B cell (primary cell): ENCODE data around the gene MGA. TPM values are rescaled to one million over a fixed set of nuclear protein-coding genes. Genes with fewer than 3 reads are reported as not detected.

ENCODE experiments used
- ATAC-seq: fragments of 200-7000 bp; cut with Tn5 transposase; one replicate; pipeline ENCODE4 v1.10.0; 2021; ENCODE audit warnings: low read depth, mild to moderate bottlenecking, moderate number of reproducible peaks, moderate library complexity
- CTCF ChIA-PET: fragments of 350-600 bp; sonication (Branson Sonifier 250); formaldehyde crosslinking; loops from one replicate; lab custom pipeline; 2021; ENCODE audit warnings: antibody characterized with exemption, inconsistent platforms; lab: Charles Lee
- POLR2A ChIA-PET: fragments of 350-600 bp; sonication (Branson Sonifier 250); formaldehyde crosslinking; loops from one replicate; lab custom pipeline; 2021; ENCODE audit warnings: antibody characterized with exemption; lab: Charles Lee
- DNase-seq: peaks from one replicate; pipeline ENCODE4 v3.0.0; 2013
- H2AFZ ChIP-seq: 2 replicates; pipeline ENCODE4 v1.6.1; 2012; ENCODE audit warnings: mild to moderate bottlenecking, low read depth, low read length; ENCODE audit not compliant: insufficient read depth, poor library complexity, severe bottlenecking
- H3K27ac ChIP-seq, 2 donors: 1 replicate in 1 of 2; 2 replicates in 1 of 2; pipeline ENCODE4 v1.5.1; 2012 to 2013; ENCODE audit warnings: low read length in 2 of 2, mild to moderate bottlenecking in 2 of 2, moderate library complexity in 1 of 2
- H3K27me3 ChIP-seq, 4 experiments: fragments of 200-600 bp in 1 of 4; sonication (generic) in 1 of 4; replicated peaks in 1 of 4; 1 replicate in 2 of 4; 2 replicates in 2 of 4; pipeline versions ENCODE4 v1.6.1 to v1.7.0; 2013 to 2016; ENCODE audit warnings: low read length in 3 of 4, mild to moderate bottlenecking in 2 of 4, mixed read lengths in 1 of 4, moderate library complexity in 1 of 4; ENCODE audit not compliant: insufficient read depth in 4 of 4, control insufficient read depth in 3 of 4; ENCODE audit errors: control extremely low read depth in 1 of 4
- H3K36me3 ChIP-seq, 2 experiments: replicated peaks in 1 of 2; 1 replicate in 1 of 2; 2 replicates in 1 of 2; pipeline versions ENCODE4 v1.6.1 to v1.7.1; 2013; ENCODE audit warnings: low read length in 1 of 2; ENCODE audit not compliant: insufficient read depth in 2 of 2, control insufficient read depth in 1 of 2; ENCODE audit errors: control extremely low read depth in 1 of 2, extremely low read depth in 1 of 2
- H3K4me1 ChIP-seq, 2 donors: fragments of 200-600 bp in 1 of 2; sonication (generic) in 1 of 2; 1 replicate in 1 of 2; 2 replicates in 1 of 2; pipeline versions ENCODE4 v1.5.1 to v1.6.1; 2013 to 2017; ENCODE audit warnings: low read length in 2 of 2; ENCODE audit not compliant: control insufficient read depth in 2 of 2, insufficient read depth in 2 of 2
- H3K4me2 ChIP-seq: replicated peaks from 2 replicates; pipeline ENCODE3; 2012; ENCODE audit warnings: mild to moderate bottlenecking, low read depth, low read length; ENCODE audit not compliant: poor library complexity, severe bottlenecking
- H3K4me3 ChIP-seq, 5 experiments: fragments of 200-600 bp in 1 of 5; sonication (generic) in 1 of 5; 1 replicate in 3 of 5; 2 replicates in 2 of 5; pipeline versions ENCODE4 v1.5.1 to v1.7.0; 2011 to 2016; ENCODE audit warnings: low read length in 4 of 5, mild to moderate bottlenecking in 4 of 5, low read depth in 2 of 5, control low read depth in 1 of 5, moderate library complexity in 1 of 5; ENCODE audit not compliant: insufficient read depth in 1 of 5; ENCODE audit errors: control extremely low read depth in 1 of 5, extremely low read depth in 1 of 5
- H3K79me2 ChIP-seq: fragments of 200-600 bp; sonication (generic); one replicate; pipeline ENCODE4 v1.6.0; 2016; ENCODE audit warnings: low read length; ENCODE audit not compliant: control insufficient read depth, insufficient read depth
- H3K9ac ChIP-seq: fragments of 200-600 bp; sonication (generic); 2 replicates; pipeline ENCODE4 v1.6.1; 2017; ENCODE audit warnings: mild to moderate bottlenecking, low read length, moderate library complexity
- H3K9me3 ChIP-seq, 3 donors: one replicate each; pipeline versions ENCODE4 v1.6.1 to v1.7.1; 2013; ENCODE audit warnings: low read length in 2 of 3; ENCODE audit not compliant: control insufficient read depth in 2 of 3, insufficient read depth in 1 of 3; ENCODE audit errors: control extremely low read depth in 1 of 3
- H4K20me1 ChIP-seq: 2 replicates; pipeline ENCODE4 v1.6.0; 2012; ENCODE audit warnings: mild to moderate bottlenecking, low read length; ENCODE audit not compliant: insufficient read depth, control insufficient read depth, poor library complexity, severe bottlenecking
- H3K27ac Mint-ChIP-seq: one replicate; pipeline ENCODE4 v1.8.0; 2021; ENCODE audit warnings: mixed read lengths
- H3K27me3 Mint-ChIP-seq: one replicate; pipeline ENCODE4 v1.8.0; 2021; ENCODE audit warnings: mixed read lengths
- H3K4me1 Mint-ChIP-seq: one replicate; pipeline ENCODE4 v1.8.0; 2021; ENCODE audit warnings: mixed read lengths
- H3K4me3 Mint-ChIP-seq: one replicate; pipeline ENCODE4 v1.8.0; 2021; ENCODE audit warnings: mixed read lengths
- H3K9me3 Mint-ChIP-seq: one replicate; pipeline ENCODE4 v1.8.0; 2022; ENCODE audit warnings: mixed read lengths; ENCODE audit not compliant: insufficient read depth
- EZH2 ChIP-seq: IDR thresholded peaks from 2 replicates; pipeline ENCODE4 v1.6.1; 2012; ENCODE audit warnings: borderline replicate concordance, low read depth, mild to moderate bottlenecking, moderate library complexity, low read length; ENCODE audit not compliant: insufficient read depth, poor library complexity, severe bottlenecking
- WGBS: methylation state at CpG from one replicate; pipeline ENCODE4 v1.1.5; 2013; ENCODE audit warnings: missing lambda C conversion rate; ENCODE audit not compliant: insufficient coverage; 5-methylcytosine and 5-hydroxymethylcytosine counted together
- intact Hi-C: fragments of 100-400 bp; cut with micrococcal nuclease; formaldehyde crosslinking; loops from one replicate; pipeline ENCODE4 v1.10.0; 2022
- polyA plus RNA-seq: library from polyadenylated mRNA; depleted of rRNA; stranded (reverse); fragments of >200 nt; gene quantifications from 2 replicates; pipeline ENCODE4 v1.2.3, GENCODE V29; 2012
- total RNA-seq, 2 donors: library from RNA; stranded (reverse); fragments of 120-200 nt in 1 of 2; gene quantifications; 1 replicate in 1 of 2; 2 replicates in 1 of 2; pipeline versions ENCODE4 v1.2.3 to v1.2.4, GENCODE V29; 2013 to 2022
- TF ChIP-seq, protein P1 (sequence below): fragments of 200-600 bp; IDR thresholded peaks from one replicate; pipeline ENCODE4 v1.8.0; 2022; ENCODE audit warnings: antibody characterized with exemption, mild to moderate bottlenecking

Gene MGA
- total and polyA plus RNA-seq, 2 donors (not counting 1 experiment from before 2014, with no cell fraction given): 5.4 to 79.7 TPM

DNA sequence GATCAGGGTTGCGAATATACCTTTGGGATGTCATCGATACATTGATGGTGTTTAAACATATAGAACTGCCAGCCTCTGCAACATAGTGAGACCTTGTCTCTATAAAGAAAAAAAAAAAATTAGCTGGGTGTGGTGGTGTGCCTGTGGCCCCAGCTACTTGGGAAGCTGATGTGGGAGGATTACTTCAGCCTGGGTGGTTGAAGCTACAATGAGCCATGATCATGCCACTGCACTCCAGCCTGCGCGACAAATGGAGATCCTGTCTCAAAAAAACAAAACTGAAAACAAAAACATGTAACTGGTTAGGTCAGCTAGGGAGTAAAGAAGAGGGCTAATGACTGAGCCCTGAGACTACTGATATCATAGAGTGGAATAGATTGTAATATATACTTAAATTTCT is 30.7 kb upstream of the MGA start:
- no CpG with 5 or more reads among the region's 4 CpGs for WGBS
- intact Hi-C loops: no loop called here
- no peaks in the 10 kb centered on the region for H3K9me3 Mint-ChIP-seq
- H3K27ac ChIP-seq: no peak overlapping the region
- no peak overlapping the region for H3K4me2 ChIP-seq
- H3K4me3 ChIP-seq: no peak overlapping the region
- no peak overlapping the region for H3K27ac Mint-ChIP-seq
- H3K9me3 ChIP-seq: no peaks in the 10 kb centered on the region
- no peaks in the 10 kb centered on the region for H4K20me1 ChIP-seq
- no peak for DNase-seq
- no peak overlapping the region for H2AFZ ChIP-seq
- H3K4me3 Mint-ChIP-seq: no peak overlapping the region
- H3K4me1 ChIP-seq: peaks cover 11 to 12% of the 10 kb centered on the region in 2 donors
- ChIA-PET CTCF (interaction anchor here (0.8 kb wide), 1 partner anchor 17 kb away, joined by 3 read pairs; no protein-coding TSS in a partner anchor), POLR2A (interaction anchor here (0.5 to 0.6 kb wide), 2 partner anchors 9 to 661 kb away, joined by 3 to 8 read pairs; no protein-coding TSS in a partner anchor)
- H3K27me3 Mint-ChIP-seq: no peaks in the 10 kb centered on the region
- ATAC-seq: no peak
- H3K27me3 ChIP-seq: no peaks in the 10 kb centered on the region
- no peaks in the 10 kb centered on the region for H3K79me2 ChIP-seq
- no peak overlapping the region for H3K9ac ChIP-seq
- TF ChIP-seq EZH2: no peak
- TF ChIP-seq, protein P1, sequence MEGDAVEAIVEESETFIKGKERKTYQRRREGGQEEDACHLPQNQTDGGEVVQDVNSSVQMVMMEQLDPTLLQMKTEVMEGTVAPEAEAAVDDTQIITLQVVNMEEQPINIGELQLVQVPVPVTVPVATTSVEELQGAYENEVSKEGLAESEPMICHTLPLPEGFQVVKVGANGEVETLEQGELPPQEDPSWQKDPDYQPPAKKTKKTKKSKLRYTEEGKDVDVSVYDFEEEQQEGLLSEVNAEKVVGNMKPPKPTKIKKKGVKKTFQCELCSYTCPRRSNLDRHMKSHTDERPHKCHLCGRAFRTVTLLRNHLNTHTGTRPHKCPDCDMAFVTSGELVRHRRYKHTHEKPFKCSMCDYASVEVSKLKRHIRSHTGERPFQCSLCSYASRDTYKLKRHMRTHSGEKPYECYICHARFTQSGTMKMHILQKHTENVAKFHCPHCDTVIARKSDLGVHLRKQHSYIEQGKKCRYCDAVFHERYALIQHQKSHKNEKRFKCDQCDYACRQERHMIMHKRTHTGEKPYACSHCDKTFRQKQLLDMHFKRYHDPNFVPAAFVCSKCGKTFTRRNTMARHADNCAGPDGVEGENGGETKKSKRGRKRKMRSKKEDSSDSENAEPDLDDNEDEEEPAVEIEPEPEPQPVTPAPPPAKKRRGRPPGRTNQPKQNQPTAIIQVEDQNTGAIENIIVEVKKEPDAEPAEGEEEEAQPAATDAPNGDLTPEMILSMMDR: no peak
- H3K36me3 ChIP-seq: no peaks in the 10 kb centered on the region
- peaks cover 19% of the 10 kb centered on the region for H3K4me1 Mint-ChIP-seq

GRCh38 chr15:41629883-41630282 is 30.3 kb upstream of the MGA start:
- 98% methylated on average over 5 of the region's 5 CpGs for WGBS
- Histone ChIP-seq H3K4me2 (no peak overlapping the region), H3K36me3 (no peaks in the 10 kb centered on the region), H4K20me1 (no peaks in the 10 kb centered on the region), H2AFZ (no peak overlapping the region), H3K4me1 (peaks cover 13 to 14% of the 10 kb centered on the region in 2 donors), H3K27me3 (no peaks in the 10 kb centered on the region), H3K27ac (no peak overlapping the region), H3K9me3 (no peaks in the 10 kb centered on the region), H3K9ac (no peak overlapping the region), H3K79me2 (no peaks in the 10 kb centered on the region), H3K4me3 (no peak overlapping the region)
- intact Hi-C loops: no loop called here
- ATAC-seq (no peak), DNase-seq (no peak)
- POLR2A ChIA-PET: interaction anchor here (0.5 kb wide), 1 partner anchor 661 kb away, joined by 8 read pairs; no protein-coding TSS in a partner anchor
- CTCF ChIA-PET: interaction anchor here (0.5 kb wide), 1 partner anchor 151 kb away, joined by 4 read pairs; no protein-coding TSS in a partner anchor
- Mint-ChIP-seq H3K27ac (no peak overlapping the region), H3K9me3 (no peaks in the 10 kb centered on the region), H3K27me3 (no peaks in the 10 kb centered on the region), H3K4me3 (no peak overlapping the region), H3K4me1 (peaks cover 23% of the 10 kb centered on the region)
- TF ChIP-seq EZH2: no peak
- TF ChIP-seq, protein P1: no peak
